ENCODE measurements around the gene MOV10L1.
A peak's percentile ranks its signal among the peaks of the same experiment; 100 is the strongest.
"Not testable (repeated sequence)": the region's sequence is repeated elsewhere in the genome, so short reads cannot be mapped to it uniquely, and the experiment has no call there.

Gene MOV10L1

GRCh38 chr22:50111056-50111455 is 21.2 kb downstream of the MOV10L1 start:
- DNase-seq, result no peak

GRCh38 chr22:50112151-50113118 is 22.6 kb downstream of the MOV10L1 start:
- no peak for DNase-seq

- DNase-seq, result no peak
Observed at GRCh38 chr22:50114221-50115021, 24.6 kb downstream of the MOV10L1 start.

GRCh38 chr22:50115693-50116092 is 25.9 kb downstream of the MOV10L1 start:
- DNase-seq, result no peak

- no peak for DNase-seq
Observed at GRCh38 chr22:50117168-50117762, 27.5 kb downstream of the MOV10L1 start.

- no peak for DNase-seq
Observed at GRCh38 chr22:50118129-50118528, 28.3 kb downstream of the MOV10L1 start.

GRCh38 chr22:50118557-50119168 is 28.9 kb downstream of the MOV10L1 start:
- DNase-seq, result no peak

GRCh38 chr22:50119169-50119767 is 29.5 kb downstream of the MOV10L1 start:
- no peak for DNase-seq

GRCh38 chr22:50119768-50120251 is 30.0 kb downstream of the MOV10L1 start:
- DNase-seq, result no peak

- no peak for DNase-seq
Observed at GRCh38 chr22:50121202-50121740, 31.5 kb downstream of the MOV10L1 start.

- no peak for DNase-seq
Observed at GRCh38 chr22:50123119-50123518, 33.3 kb downstream of the MOV10L1 start.

GRCh38 chr22:50125029-50125428 is 35.2 kb downstream of the MOV10L1 start:
- DNase-seq, result no peak

- no peak for DNase-seq
Observed at GRCh38 chr22:50129121-50129736, 39.4 kb downstream of the MOV10L1 start.

GRCh38 chr22:50131894-50132293 is 42.1 kb downstream of the MOV10L1 start:
- DNase-seq, result no peak

GRCh38 chr22:50134481-50134880 is 44.7 kb downstream of the MOV10L1 start:
- no peak for DNase-seq

GRCh38 chr22:50136581-50137015 is 46.8 kb downstream of the MOV10L1 start:
- DNase-seq, result no peak

GRCh38 chr22:50137277-50137676 is 47.5 kb downstream of the MOV10L1 start:
- not testable (repeated sequence) for DNase-seq

- no peak for DNase-seq
Observed at GRCh38 chr22:50138041-50138440, 48.2 kb downstream of the MOV10L1 start.

GRCh38 chr22:50138988-50139387 is 49.2 kb downstream of the MOV10L1 start:
- DNase-seq, result no peak

GRCh38 chr22:50139843-50140415 is 50.1 kb downstream of the MOV10L1 start:
- peak; percentile 76 for DNase-seq

GRCh38 chr22:50140615-50141014 is 50.8 kb downstream of the MOV10L1 start:
- no peak for DNase-seq

All from NCI-H1436 (cell line).